Stimulated activated CD8-positive, alpha-beta memory T cell treated with anti-CD3 and anti-CD28 coated beads, Interleukin-4, amount 100 ng/mL, for 4 hours (primary cell): Measurements from ENCODE around the gene BHMT.

Experiments
- DNase-seq, 2 donors: peaks; one replicate each; pipeline ENCODE4 v3.0.0-alpha.2; 2020; ENCODE audit warnings: low read depth in 2 of 2, low spot score in 1 of 2

Gene BHMT, protein sequence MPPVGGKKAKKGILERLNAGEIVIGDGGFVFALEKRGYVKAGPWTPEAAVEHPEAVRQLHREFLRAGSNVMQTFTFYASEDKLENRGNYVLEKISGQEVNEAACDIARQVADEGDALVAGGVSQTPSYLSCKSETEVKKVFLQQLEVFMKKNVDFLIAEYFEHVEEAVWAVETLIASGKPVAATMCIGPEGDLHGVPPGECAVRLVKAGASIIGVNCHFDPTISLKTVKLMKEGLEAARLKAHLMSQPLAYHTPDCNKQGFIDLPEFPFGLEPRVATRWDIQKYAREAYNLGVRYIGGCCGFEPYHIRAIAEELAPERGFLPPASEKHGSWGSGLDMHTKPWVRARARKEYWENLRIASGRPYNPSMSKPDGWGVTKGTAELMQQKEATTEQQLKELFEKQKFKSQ

GRCh38 chr5:79111387-79111959, at the start of gene BHMT:
BHMT (plus strand) TSS chr5:79111809; CDS start chr5:79111886, 77 bp downstream.
- no peak for DNase-seq

- no peak for DNase-seq
Observed at GRCh38 chr5:79062436-79062835, 49.2 kb upstream of the BHMT start.

DNA sequence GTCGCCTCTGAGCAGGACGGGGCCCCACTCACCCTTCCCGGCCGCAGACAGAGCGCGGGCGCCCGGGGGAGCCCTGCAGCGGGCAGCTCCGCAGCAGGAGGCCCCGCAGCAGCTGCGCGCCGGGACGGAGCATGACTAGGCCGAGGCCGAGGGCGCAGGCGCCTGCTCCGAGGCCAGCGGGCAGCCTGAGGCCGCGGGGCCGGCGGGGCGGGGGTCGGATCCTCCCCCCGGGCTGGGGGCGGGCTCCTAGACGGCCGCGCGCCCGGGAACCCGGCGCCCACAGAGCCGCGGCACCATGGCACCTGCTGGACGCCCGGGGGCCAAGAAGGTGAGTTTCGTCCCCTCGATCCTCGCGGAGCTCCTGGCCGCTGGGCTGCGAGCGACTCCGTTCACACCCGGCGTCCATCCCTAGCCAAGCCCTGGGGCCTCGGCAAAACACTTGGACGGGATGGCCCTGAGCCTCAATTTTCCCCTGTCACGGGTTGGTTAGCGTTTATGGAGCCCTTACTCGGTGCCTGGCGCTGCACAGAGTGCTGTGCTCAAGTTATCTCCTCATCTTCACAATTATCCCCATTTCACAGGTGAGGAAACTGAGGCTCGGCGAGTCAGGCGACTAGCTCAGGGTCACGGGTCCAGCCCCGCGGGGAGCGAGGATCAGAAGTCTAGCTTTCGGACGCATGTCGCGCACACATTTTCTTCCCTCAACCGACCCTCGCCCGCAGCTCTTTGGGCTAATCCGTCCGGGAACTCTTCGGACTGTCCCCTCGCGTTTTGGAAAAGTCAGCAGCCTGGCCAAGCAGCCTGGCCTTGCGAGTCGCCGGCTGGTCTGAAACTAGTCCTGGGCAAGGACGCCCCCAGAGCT, 41.9 kb upstream of the BHMT start, which contains the start of the genes BHMT2 and DMGDH:
BHMT2 (plus strand) TSS at position 280 of the 862 bp plus-strand sequence; CDS start at position 296, 16 bp downstream.
DMGDH (minus strand) TSS at position 187 of the 862 bp plus-strand sequence; CDS start at position 133, 54 bp downstream.
- DNase-seq, result no peak

DNA sequence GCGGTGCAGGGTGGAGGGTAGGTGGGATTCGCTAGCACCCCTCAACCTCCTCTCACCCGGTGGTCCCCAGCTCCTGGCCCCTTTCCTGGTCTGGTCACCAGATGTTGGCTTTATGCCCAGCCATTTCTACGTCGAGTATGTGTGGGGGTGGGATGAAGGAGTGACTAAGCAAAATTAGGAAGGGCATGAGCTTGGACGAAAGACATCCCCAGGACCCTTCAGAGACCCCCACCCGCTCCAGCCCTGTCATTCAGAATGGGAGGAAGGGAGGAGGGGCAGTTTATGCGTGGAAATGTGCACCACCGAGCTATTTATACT, 41.3 kb upstream of the BHMT start:
- no peak for DNase-seq

- DNase-seq, result no peak
Observed at GRCh38 chr5:79074641-79075040, 37.0 kb upstream of the BHMT start.

GRCh38 chr5:79075646-79076426, 35.8 kb upstream of the BHMT start:
- DNase-seq, result no peak

DNA sequence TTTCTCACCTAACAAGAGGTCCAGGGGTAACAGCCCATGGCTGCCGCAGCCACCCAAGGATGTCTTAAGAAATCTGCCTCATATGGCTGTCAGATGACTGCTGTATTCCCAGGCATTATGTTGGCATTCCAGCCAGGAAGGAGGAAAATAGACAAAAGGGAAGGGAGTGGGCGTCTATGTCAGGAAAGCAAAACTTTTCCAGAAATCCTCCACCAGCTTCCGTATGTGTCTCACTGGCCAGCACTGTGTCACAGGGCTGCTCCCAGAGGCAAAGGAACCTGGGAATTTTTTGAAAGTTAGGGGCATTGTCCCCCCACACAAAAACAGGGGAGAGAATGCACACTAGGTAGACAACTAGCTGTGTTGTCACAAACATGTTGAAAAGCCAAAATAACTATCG, 34.8 kb upstream of the BHMT start:
- DNase-seq, result no peak

GRCh38 chr5:79077680-79078365, 33.8 kb upstream of the BHMT start:
- no peak for DNase-seq

- no peak for DNase-seq
Observed at GRCh38 chr5:79080804-79081203, 30.8 kb upstream of the BHMT start.

- no peak for DNase-seq
Observed at GRCh38 chr5:79081779-79082178, 29.8 kb upstream of the BHMT start.

DNA sequence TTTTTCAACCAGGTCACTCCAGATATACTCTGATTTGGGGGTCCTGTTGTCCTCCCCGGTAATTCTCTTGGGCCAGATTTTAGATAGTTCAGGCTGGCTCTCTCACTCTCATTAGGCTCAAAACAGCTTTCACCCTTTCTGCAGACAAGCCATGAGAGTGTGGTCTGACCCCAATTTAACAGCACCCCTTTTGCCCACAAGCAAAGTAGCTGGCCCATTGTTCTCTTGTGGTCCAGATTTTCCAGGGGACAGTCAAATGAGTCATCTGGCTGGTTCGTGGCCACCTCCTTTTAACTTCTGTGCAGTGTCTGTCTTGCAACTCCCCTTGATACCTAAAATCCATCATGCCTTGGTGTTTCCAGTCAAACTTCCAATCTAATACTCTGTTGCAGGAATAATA, 25.5 kb upstream of the BHMT start:
- DNase-seq, result no peak

DNA sequence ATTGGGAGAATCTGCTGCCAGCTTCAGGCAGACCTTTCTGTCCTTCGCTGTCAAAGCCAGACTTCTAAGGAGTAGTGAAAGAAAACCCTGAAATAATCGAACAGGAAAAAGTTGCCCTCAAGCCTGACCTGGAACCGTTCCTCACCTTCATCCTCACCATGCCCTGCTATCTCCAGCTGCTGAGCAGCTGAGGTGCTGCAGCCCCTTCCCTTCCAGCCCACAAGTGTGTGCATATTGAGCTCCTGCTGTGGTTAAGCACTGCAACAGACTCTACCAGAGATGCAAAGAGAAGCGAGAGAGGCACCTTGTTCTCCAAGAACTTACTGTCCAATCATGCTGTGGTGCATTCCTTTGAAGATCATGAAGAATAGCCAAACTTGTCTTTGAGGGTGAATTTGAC, 23.1 kb upstream of the BHMT start:
- DNase-seq, result no peak

DNA sequence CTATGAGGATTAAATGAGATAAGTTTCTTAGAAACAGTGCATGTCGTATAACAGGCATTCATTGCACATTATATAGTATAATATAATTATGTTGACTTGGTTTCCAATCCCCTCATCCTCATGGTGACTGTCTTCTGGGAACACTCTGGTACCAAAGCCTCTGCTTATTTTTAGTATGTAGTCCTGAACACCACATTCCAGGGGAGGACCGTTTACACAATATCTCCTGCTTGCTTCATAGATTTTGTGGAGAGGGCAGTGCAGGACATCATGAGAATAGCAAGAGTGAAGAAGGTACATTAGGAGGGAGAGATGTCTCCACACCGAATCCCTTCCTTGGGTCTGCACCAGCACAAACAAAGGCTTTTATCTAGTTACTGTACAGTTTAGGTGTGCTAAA, 20.5 kb upstream of the BHMT start:
- DNase-seq, result no peak

GRCh38 chr5:79093762-79094161, 17.8 kb upstream of the BHMT start:
- DNase-seq, result no peak

- DNase-seq, result no peak
Observed at GRCh38 chr5:79105868-79106267, 5.7 kb upstream of the BHMT start.

- no peak for DNase-seq
Observed at GRCh38 chr5:79107020-79107796, 4.4 kb upstream of the BHMT start.

GRCh38 chr5:79108086-79108485, 3.5 kb upstream of the BHMT start:
- no peak for DNase-seq

- no peak for DNase-seq
Observed at GRCh38 chr5:79108792-79109191, 2.8 kb upstream of the BHMT start.
